Pancreas (tissue), 10 donors: ENCODE measurements around the gene SIDT1. TPM values are rescaled to one million over a fixed set of nuclear protein-coding genes. Genes with fewer than 3 reads are reported as not detected.

ENCODE experiments used
- ATAC-seq, 4 donors: fragments of 200-7000 bp; cut with Tn5 transposase; one replicate each; pipeline versions ENCODE4 v1.8.0 to v1.9.1; 2020; ENCODE audit warnings: mild to moderate bottlenecking in 4 of 4, moderate library complexity in 4 of 4
- DNase-seq, 6 donors: peaks; one replicate each; pipeline ENCODE4 v3.0.0-alpha.2; 2020
- FAIRE-seq: peaks from 2 replicates; lab custom pipeline; 2012; peaks lifted over from hg19 to GRCh38; lab: Jason Lieb, UNC
- H3K27ac ChIP-seq, 4 donors: fragments of 200-600 bp; sonication (generic); 1 replicate in 3 of 4; 2 replicates in 1 of 4; pipeline versions ENCODE4 v1.5.0 to v1.8.0; 2020
- H3K27me3 ChIP-seq, 4 donors: fragments of 200-600 bp; one replicate each; pipeline ENCODE4 v1.8.0; 2021
- H3K36me3 ChIP-seq, 3 donors: fragments of 200-600 bp; sonication (generic) in 1 of 3; one replicate each; pipeline versions ENCODE4 v1.5.0 to v1.8.0; 2020 to 2021
- H3K4me1 ChIP-seq, 3 donors: fragments of 200-600 bp; one replicate each; pipeline ENCODE4 v1.8.0; 2021
- H3K4me3 ChIP-seq, 4 donors: fragments of 200-600 bp; sonication (generic) in 2 of 4; one replicate each; pipeline versions ENCODE4 v1.5.0 to v1.8.0; 2020 to 2021
- H3K9me3 ChIP-seq, 4 donors: fragments of 200-600 bp; one replicate each; pipeline ENCODE4 v1.8.0; 2021
- CTCF ChIP-seq, 4 donors: fragments of 200-600 bp; sonication (generic) in 3 of 4; IDR thresholded peaks; one replicate each; pipeline versions ENCODE4 v1.5.0 to v1.8.0; 2021; ENCODE audit warnings: antibody characterized with exemption in 4 of 4
- WGBS, 2 donors: extraction: QIAGEN DNeasy Blood & Tissue Kit; methylation state at CpG; one replicate each; pipeline ENCODE4 v1.1.7; 2013; 5-methylcytosine and 5-hydroxymethylcytosine counted together
- intact Hi-C, 3 donors: fragments of 100-400 bp; cut with DNase I; formaldehyde crosslinking; loops; one replicate each; pipeline versions ENCODE4 v1.11.1 to v1.14.2; 2022
- microRNA-seq, 2 donors: library from miRNA; unstranded; fragments of <30 nt; microRNA quantifications; one replicate each; pipeline versions ENCODE4 to v1.1.0, GENCODE V29; 2019 to 2020
- polyA plus RNA-seq, 2 donors: library from polyadenylated mRNA; stranded (reverse); fragments of 200-250 nt; gene quantifications; one replicate each; pipeline ENCODE4 v1.2.3, GENCODE V29; 2013
- total RNA-seq, 6 donors: library from RNA; stranded (reverse); fragmentation: NEBNext Ultra II Directional in 4 of 6; extraction: Animal tissue kit (Norgen Biotek cat#: 25700) in 4 of 6; gene quantifications; one replicate each; pipeline versions ENCODE4 v1.2.1 to v1.2.4, GENCODE V29; 2021 to 2023
- donor health status: healthy with polysubstance abuse.
- donor health status: DM: no; HTN: no; CAD: no; lungs with moderate emphysema.
- donor health status: DM: no; HTN: no; CAD: no.
- donor health status: control.
- donor health status: control.
- donor health status: Bipolar disorder and iron deficiency.
- donor health status: DM: yes; HTN: yes; CAD: no.
- donor health status: DM: no; HTN: no; CAD: no.
- donor health status: DM: no; HTN: no; CAD: no.
- donor health status: DM: yes; HTN: yes; CAD: no.

The SIDT1 gene
- total and polyA plus RNA-seq, 8 donors, result 0.28 to 2.6 (median 1.0) TPM

- Histone ChIP-seq H3K27ac (no peak overlapping the region), H3K9me3 (no peaks in the 10 kb centered on the region), H3K36me3 (no peaks in the 10 kb centered on the region), H3K27me3 (no peaks in the 10 kb centered on the region), H3K4me1 (peaks cover 0 to 6% (median 0%) of the 10 kb centered on the region in 3 donors), H3K4me3 (no peak overlapping the region)
- no peak for TF ChIP-seq CTCF (IDR thresholded peaks at IDR 0.05)
- DNase-seq (no peak), ATAC-seq (no peak), FAIRE-seq (no peak)
- 93 to 99% methylated on average over 3 of the region's 3 CpGs for WGBS, 2 donors
- intact Hi-C loops, result no loop called here
Measured at GRCh38 chr3:113676261-113676660, 143.9 kb downstream of the SIDT1 start.

DNA sequence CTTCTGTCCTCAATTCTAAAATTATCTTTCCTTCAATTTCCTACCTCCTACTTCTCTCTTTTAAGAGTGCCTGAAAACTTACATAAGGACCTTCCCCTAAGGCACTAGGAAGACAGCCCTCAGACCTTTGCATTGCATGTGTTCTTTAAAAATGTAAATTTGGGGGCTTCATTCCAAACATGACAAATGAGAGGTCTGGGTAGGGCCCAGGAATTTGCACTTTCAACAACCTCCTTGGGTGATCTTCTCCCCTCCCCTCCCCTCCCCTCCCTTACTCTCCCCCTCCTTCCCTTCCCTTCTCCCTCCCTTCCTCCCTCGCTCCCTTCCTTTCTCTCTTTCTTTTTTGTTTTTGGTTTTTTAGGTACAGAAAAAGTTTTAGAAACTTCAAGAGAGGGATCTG is 145.4 kb downstream of the SIDT1 start:
- H3K4me3 ChIP-seq, result no peak overlapping the region
- FAIRE-seq (no peak), DNase-seq (no peak), ATAC-seq (no peak)
- WGBS, 2 donors, result 88 to 94% methylated on average over 1 of the region's 1 CpG
- H3K36me3 ChIP-seq, result no peaks in the 10 kb centered on the region
- no peaks in the 10 kb centered on the region for H3K9me3 ChIP-seq
- intact Hi-C loops, result no loop called here
- peaks cover 0 to 6% (median 0%) of the 10 kb centered on the region in 3 donors for H3K4me1 ChIP-seq
- TF ChIP-seq CTCF (IDR thresholded peaks at IDR 0.05), result no peak
- H3K27ac ChIP-seq, result no peak overlapping the region
- no peaks in the 10 kb centered on the region for H3K27me3 ChIP-seq

DNA sequence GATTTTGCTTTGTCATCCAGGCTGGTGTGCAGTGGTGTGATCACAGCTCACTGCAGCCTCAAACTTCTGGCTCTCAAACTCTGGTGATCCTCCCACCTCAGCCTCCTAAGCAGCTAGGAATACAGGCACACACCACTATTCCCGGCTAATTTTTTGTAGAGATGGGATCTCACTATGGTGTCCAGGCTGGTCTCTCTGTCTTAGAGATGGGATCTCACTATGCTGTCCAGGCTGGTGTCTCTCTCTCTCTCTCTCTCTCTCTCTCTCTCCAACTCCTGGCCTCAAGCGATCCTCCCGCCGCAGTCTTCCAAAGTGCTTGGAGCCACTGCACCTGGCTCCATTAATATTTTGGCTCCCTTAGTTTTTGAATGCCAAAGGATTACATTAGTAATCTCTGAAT is 146.4 kb downstream of the SIDT1 start:
- Histone ChIP-seq H3K36me3 (no peaks in the 10 kb centered on the region), H3K4me1 (peaks cover 0 to 4% (median 0%) of the 10 kb centered on the region in 3 donors), H3K27ac (no peak overlapping the region), H3K9me3 (no peaks in the 10 kb centered on the region), H3K4me3 (no peak overlapping the region), H3K27me3 (no peaks in the 10 kb centered on the region)
- intact Hi-C loops, result no loop called here
- 99 to 100% methylated on average over 4 of the region's 4 CpGs for whole genome bisulfite sequencing, 2 donors
- FAIRE-seq, result no peak
- no peak for DNase-seq
- TF ChIP-seq CTCF (IDR thresholded peaks at IDR 0.05), result no peak
- ATAC-seq, result no peak

Small RNA genes within 50 kb of the gene (microRNA-seq; reads per million reads assigned to microRNA genes)
- 0.39 to 1.8 reads per million in 2 donors for gene MIR4446

Other genes starting within 250 kb of the SIDT1 start
- gene CFAP44, start 91.1 kb upstream of the SIDT1 start, total RNA-seq, result 1 to 10 TPM; 3.0 to 6.9 (median 5.6) TPM
- 10 to 100 TPM in 1 of 2 donors, 1 to 10 TPM in 1; 9.7 to 15.4 TPM for gene CFAP44, start 91.1 kb upstream of the SIDT1 start, polyA plus RNA-seq
- 10 to 100 TPM in 4 of 6 donors, 1 to 10 TPM in 2; 5.7 to 13.7 (median 10.1) TPM for gene SPICE1, start 17.4 kb upstream of the SIDT1 start, total RNA-seq
- 1 to 10 TPM; 3.0 to 3.6 TPM for gene SPICE1, start 17.4 kb upstream of the SIDT1 start, polyA plus RNA-seq
- gene USF3, start 164.1 kb downstream of the SIDT1 start, total RNA-seq, result 10 to 100 TPM in 3 of 6 donors, 1 to 10 TPM in 3; 8.2 to 12.3 (median 10.0) TPM
- 1 to 10 TPM; 2.9 to 6.5 TPM for gene USF3, start 164.1 kb downstream of the SIDT1 start, polyA plus RNA-seq
- 10 to 100 TPM; 26.4 to 46.2 (median 40.5) TPM for gene NAA50, start 213.7 kb downstream of the SIDT1 start, total RNA-seq
- gene NAA50, start 213.7 kb downstream of the SIDT1 start, polyA plus RNA-seq, result 10 to 100 TPM in 1 of 2 donors, 1 to 10 TPM in 1; 8.4 to 19.8 TPM
- 10 to 100 TPM; 20.3 to 44.7 (median 34.2) TPM for gene ATP6V1A, start 214.5 kb downstream of the SIDT1 start, total RNA-seq
- gene ATP6V1A, start 214.5 kb downstream of the SIDT1 start, polyA plus RNA-seq, result 10 to 100 TPM in 1 of 2 donors, 1 to 10 TPM in 1; 5.9 to 14.7 TPM